HUES64 (cell line): ENCODE results near the gene PRC1.
A peak's percentile ranks its signal among the peaks of the same experiment; 100 is the strongest.

ENCODE experiments used
- H3K27ac ChIP-seq: 2 replicates; pipeline ENCODE4 v1.7.0; 2013; ENCODE audit warnings: low read depth, low read length, inconsistent platforms
- H3K27me3 ChIP-seq: 2 replicates; pipeline ENCODE4 v1.6.1; 2013; ENCODE audit warnings: mild to moderate bottlenecking, low read length; ENCODE audit not compliant: insufficient read depth
- H3K36me3 ChIP-seq: 2 replicates; pipeline ENCODE4 v1.6.1; 2013; ENCODE audit warnings: mild to moderate bottlenecking, low read length; ENCODE audit not compliant: insufficient read depth
- H3K4me1 ChIP-seq: 2 replicates; pipeline ENCODE4 v1.6.1; 2013; ENCODE audit warnings: mild to moderate bottlenecking, low read length, moderate library complexity; ENCODE audit not compliant: insufficient read depth
- H3K4me3 ChIP-seq: 2 replicates; pipeline ENCODE4 v1.5.1; 2013; ENCODE audit warnings: mild to moderate bottlenecking, low read length, moderate library complexity
- H3K9ac ChIP-seq: 2 replicates; pipeline ENCODE4 v1.6.1; 2013; ENCODE audit warnings: mild to moderate bottlenecking, low read depth, low read length
- H3K9me3 ChIP-seq: 2 replicates; pipeline ENCODE4 v1.6.1; 2013; ENCODE audit warnings: low read depth, low read length; ENCODE audit not compliant: insufficient read depth
- WGBS: fragments of 150-250, 120-280 bp; methylation state at CpG from one replicate; pipeline ENCODE4 v1.1.7; 2013; ENCODE audit warnings: missing lambda C conversion rate; 5-methylcytosine and 5-hydroxymethylcytosine counted together

The PRC1 gene

GRCh38 chr15:90988296-90988695 is 6.0 kb downstream of the PRC1 start:
- no peak overlapping the region for H3K27ac ChIP-seq
- 85% methylated on average over 6 of the region's 6 CpGs for WGBS
- H3K9ac ChIP-seq = no peak overlapping the region
- no peaks in the 10 kb centered on the region for H3K27me3 ChIP-seq
- peaks cover 20% of the 10 kb centered on the region for H3K36me3 ChIP-seq
- no peaks in the 10 kb centered on the region for H3K9me3 ChIP-seq
- no peak overlapping the region for H3K4me3 ChIP-seq
- no peaks in the 10 kb centered on the region for H3K4me1 ChIP-seq

DNA sequence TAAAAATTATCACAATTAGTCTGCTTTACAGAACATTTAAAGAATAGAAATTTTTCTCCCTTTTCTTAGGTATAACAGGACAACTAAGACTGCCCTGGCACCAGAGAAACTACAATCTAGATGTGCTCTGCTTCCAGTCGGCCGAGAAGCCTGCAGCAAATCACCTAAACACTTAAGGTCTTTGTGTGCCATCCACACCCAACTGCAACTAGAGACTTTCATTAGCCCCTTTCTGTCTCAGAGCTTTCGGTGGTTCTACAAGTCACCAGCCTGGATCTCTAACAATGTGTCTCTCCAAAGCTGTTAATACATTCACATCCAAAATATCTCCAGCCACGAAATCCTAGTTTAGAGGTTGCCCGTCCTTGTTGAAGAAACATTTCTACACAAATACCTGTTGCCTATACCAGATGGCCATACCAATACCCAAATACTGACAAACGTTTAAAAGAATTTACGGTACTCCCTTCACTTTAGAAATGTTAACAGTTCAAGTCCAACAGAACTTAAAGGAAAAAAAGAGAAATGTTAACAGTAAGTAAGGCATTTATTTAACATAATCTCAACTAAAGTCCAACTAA is 6.7 kb downstream of the PRC1 start:
- peak overlapping the region; percentile 17; the same call in 1 of the 2 replicates for H3K27ac ChIP-seq
- H3K9me3 ChIP-seq = no peaks in the 10 kb centered on the region
- WGBS = 86% methylated on average over 7 of the region's 7 CpGs
- H3K36me3 ChIP-seq = peaks cover 26% of the 10 kb centered on the region
- H3K4me3 ChIP-seq = no peak overlapping the region
- H3K4me1 ChIP-seq = no peaks in the 10 kb centered on the region
- H3K9ac ChIP-seq = no peak overlapping the region
- no peaks in the 10 kb centered on the region for H3K27me3 ChIP-seq

DNA sequence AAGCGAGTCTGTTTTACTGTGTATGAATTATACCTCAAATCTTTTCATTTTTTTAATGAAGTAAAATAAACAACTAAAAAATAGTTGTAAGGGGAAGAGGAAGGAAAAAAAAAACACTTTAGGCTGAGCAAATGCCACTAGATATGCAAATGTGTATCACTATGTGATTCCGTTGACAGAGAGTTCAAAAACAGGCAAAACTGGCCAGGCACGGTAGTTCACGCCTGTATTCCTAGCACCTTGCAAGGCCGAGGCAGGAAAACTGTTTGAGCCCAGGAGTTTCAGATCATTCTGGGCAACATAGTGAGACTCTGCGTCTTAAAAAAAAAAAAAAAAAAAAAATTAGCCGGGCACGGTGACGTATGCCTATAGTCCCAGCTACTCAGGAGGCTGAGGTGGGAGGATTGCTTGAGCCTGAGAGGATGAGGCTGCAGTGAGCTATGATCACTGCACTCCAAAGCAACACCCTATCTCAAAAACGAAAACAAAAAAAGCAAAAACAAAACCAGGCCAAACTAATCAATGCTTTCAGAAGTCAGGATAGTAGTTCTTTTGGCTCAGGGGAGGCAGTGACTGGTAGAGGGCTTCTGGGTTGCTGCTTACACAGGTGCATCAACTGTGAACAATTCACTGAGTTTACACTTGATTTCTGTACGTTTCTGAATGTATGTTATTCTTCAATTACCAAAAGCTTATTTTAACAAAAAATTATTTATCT is 7.4 kb downstream of the PRC1 start:
- H3K4me1 ChIP-seq = no peaks in the 10 kb centered on the region
- H3K9me3 ChIP-seq = no peaks in the 10 kb centered on the region
- H3K9ac ChIP-seq = no peak overlapping the region
- no peaks in the 10 kb centered on the region for H3K27me3 ChIP-seq
- no peak overlapping the region for H3K27ac ChIP-seq
- 90% methylated on average over 5 of the region's 11 CpGs for WGBS
- no peak overlapping the region for H3K4me3 ChIP-seq
- H3K36me3 ChIP-seq = peaks cover 33% of the 10 kb centered on the region

- Histone ChIP-seq H3K9me3 (no peaks in the 10 kb centered on the region), H3K27me3 (no peaks in the 10 kb centered on the region), H3K27ac (no peak overlapping the region), H3K4me1 (no peaks in the 10 kb centered on the region), H3K9ac (no peak overlapping the region), H3K4me3 (no peak overlapping the region), H3K36me3 (peaks cover 80% of the 10 kb centered on the region)
- 98% methylated on average over 5 of the region's 5 CpGs for WGBS
These were observed 12.2 kb downstream of the PRC1 start for GRCh38 chr15:90982135-90982534.

DNA sequence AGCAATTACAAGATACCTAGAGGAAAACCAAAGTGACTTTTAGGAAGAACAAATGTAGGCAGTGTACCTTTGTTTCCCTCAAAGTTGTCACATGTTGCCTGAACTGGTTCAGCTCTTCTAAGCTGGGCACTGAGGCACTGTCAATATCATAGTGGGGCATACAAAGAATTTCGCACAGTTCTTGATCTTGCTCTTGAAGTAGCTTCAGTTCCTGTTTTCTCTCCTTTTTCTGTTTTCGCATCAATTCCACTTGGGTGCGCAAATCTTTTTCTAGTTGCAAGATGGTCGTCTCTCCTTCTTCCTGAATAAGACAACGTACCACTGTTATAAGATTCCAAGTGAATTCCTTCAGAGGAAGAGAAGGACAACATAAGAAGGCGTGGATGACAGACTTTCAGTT is 12.7 kb downstream of the PRC1 start:
- Histone ChIP-seq H3K27ac (no peak overlapping the region), H3K4me3 (no peak overlapping the region), H3K9me3 (no peaks in the 10 kb centered on the region), H3K9ac (no peak overlapping the region), H3K4me1 (no peaks in the 10 kb centered on the region), H3K27me3 (no peaks in the 10 kb centered on the region), H3K36me3 (peaks cover 84% of the 10 kb centered on the region)
- 96% methylated on average over 6 of the region's 6 CpGs for WGBS

GRCh38 chr15:90979582-90979981 is 14.8 kb downstream of the PRC1 start:
- 87% methylated on average over 1 of the region's 1 CpG for WGBS
- H3K36me3 ChIP-seq = peaks cover 97% of the 10 kb centered on the region
- no peaks in the 10 kb centered on the region for H3K27me3 ChIP-seq
- H3K9ac ChIP-seq = no peak overlapping the region
- no peak overlapping the region for H3K27ac ChIP-seq
- no peaks in the 10 kb centered on the region for H3K4me1 ChIP-seq
- no peaks in the 10 kb centered on the region for H3K9me3 ChIP-seq
- no peak overlapping the region for H3K4me3 ChIP-seq

- peaks cover 94% of the 10 kb centered on the region for H3K36me3 ChIP-seq
- H3K9ac ChIP-seq = no peak overlapping the region
- H3K27ac ChIP-seq = no peak overlapping the region
- 97% methylated on average over 21 of the region's 21 CpGs for WGBS
- H3K9me3 ChIP-seq = no peaks in the 10 kb centered on the region
- H3K4me1 ChIP-seq = no peaks in the 10 kb centered on the region
- no peak overlapping the region for H3K4me3 ChIP-seq
- H3K27me3 ChIP-seq = no peaks in the 10 kb centered on the region
These were observed 20.1 kb downstream of the PRC1 start for GRCh38 chr15:90974216-90974615.

- no peak overlapping the region for H3K9ac ChIP-seq
- no peaks in the 10 kb centered on the region for H3K27me3 ChIP-seq
- no peak overlapping the region for H3K27ac ChIP-seq
- over 99% methylated on average over 5 of the region's 5 CpGs for WGBS
- H3K4me3 ChIP-seq = no peak overlapping the region
- no peaks in the 10 kb centered on the region for H3K9me3 ChIP-seq
- no peaks in the 10 kb centered on the region for H3K4me1 ChIP-seq
- peaks cover 96% of the 10 kb centered on the region for H3K36me3 ChIP-seq
These were observed 22.2 kb downstream of the PRC1 start for GRCh38 chr15:90972133-90972532.

DNA sequence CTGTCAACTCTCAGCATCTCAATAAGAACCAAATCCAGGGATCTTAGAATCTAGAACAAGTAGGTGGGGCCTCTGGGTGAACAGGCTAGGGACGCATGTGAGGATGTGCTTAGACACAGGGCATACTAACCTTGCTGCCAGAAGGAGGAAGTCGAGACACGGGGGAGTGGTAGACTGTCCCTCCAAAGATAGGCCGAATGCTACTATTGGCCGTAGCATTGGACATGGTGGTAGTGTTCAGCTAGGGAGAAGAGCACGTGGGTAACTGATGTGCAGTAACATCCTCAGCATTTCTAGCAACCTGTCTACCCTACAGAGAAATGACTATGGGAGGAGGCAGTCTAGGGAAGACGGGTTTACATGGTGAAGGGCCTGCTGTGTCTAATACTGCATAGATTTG is 24.1 kb downstream of the PRC1 start:
- Histone ChIP-seq H3K9ac (no peak overlapping the region), H3K27me3 (no peaks in the 10 kb centered on the region), H3K4me1 (no peaks in the 10 kb centered on the region), H3K4me3 (no peak overlapping the region), H3K9me3 (no peaks in the 10 kb centered on the region), H3K36me3 (peaks cover 97% of the 10 kb centered on the region), H3K27ac (no peak overlapping the region)
- WGBS = 93% methylated on average over 7 of the region's 7 CpGs

- 92% methylated on average over 1 of the region's 1 CpG for WGBS
- H3K36me3 ChIP-seq = peaks cover 93% of the 10 kb centered on the region
- H3K9ac ChIP-seq = no peak overlapping the region
- H3K4me1 ChIP-seq = no peaks in the 10 kb centered on the region
- no peaks in the 10 kb centered on the region for H3K9me3 ChIP-seq
- H3K27me3 ChIP-seq = no peaks in the 10 kb centered on the region
- H3K27ac ChIP-seq = no peak overlapping the region
- no peak overlapping the region for H3K4me3 ChIP-seq
These were observed 25.9 kb downstream of the PRC1 start for GRCh38 chr15:90968434-90968833.

DNA sequence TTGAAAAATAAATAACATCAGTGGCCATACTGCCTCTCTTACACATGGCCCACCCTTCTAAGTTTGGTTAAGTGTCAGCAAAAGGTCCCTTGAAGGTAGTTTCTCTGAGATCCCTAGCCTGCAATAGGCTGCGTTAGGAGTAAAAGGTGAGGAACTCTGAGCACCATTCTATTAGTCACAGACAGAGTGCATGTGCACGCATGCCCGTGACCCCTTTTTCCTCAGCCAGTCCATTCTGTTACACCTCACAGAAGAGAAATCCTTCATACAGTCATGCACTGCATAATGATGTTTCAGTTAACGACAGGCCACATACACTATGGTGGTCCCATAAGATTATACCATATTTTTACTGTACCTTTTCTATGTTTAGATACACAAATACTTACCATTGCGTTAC is 27.1 kb downstream of the PRC1 start:
- H3K27me3 ChIP-seq = no peaks in the 10 kb centered on the region
- H3K4me1 ChIP-seq = no peaks in the 10 kb centered on the region
- WGBS = 95% methylated on average over 5 of the region's 5 CpGs
- no peak overlapping the region for H3K27ac ChIP-seq
- H3K36me3 ChIP-seq = peaks cover 94% of the 10 kb centered on the region
- H3K4me3 ChIP-seq = no peak overlapping the region
- no peak overlapping the region for H3K9ac ChIP-seq
- no peaks in the 10 kb centered on the region for H3K9me3 ChIP-seq
